Dermis blood vessel endothelial cell (primary cell): Measurements from ENCODE around the gene PDGFD. TPM values are rescaled to one million over a fixed set of nuclear protein-coding genes. Genes with fewer than 3 reads are reported as not detected.

Experiments
- DNase-seq: peaks from one replicate; pipeline ENCODE4 v3.0.0; 2010
- total RNA-seq: library from RNA; depleted of rRNA; stranded (reverse); fragments of >200 nt; gene quantifications from 2 replicates; pipeline ENCODE4 v1.2.3, GENCODE V29; 2014

PDGFD gene
- total RNA-seq, 1 donor from 2014 or later, result 34.9 TPM

DNA sequence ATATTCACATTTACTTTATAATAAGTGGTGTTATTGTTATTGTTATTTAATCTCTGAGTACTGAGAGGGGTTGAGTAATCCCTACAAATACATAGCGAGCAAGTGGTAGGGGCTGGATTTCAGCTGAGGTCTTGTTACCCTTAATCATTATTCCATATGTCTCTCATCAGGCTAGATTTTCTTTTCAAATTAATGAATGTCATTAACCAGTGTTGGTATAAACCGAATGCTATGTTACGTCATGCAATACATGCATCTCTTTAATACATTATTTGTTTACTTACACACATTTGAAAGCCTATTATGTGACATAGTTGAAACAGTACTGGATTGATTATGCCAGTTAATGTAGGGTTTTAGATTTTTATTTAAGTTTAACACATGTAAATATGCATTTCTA is 18.9 kb downstream of the PDGFD start:
- DNase-seq, result no peak

DNA sequence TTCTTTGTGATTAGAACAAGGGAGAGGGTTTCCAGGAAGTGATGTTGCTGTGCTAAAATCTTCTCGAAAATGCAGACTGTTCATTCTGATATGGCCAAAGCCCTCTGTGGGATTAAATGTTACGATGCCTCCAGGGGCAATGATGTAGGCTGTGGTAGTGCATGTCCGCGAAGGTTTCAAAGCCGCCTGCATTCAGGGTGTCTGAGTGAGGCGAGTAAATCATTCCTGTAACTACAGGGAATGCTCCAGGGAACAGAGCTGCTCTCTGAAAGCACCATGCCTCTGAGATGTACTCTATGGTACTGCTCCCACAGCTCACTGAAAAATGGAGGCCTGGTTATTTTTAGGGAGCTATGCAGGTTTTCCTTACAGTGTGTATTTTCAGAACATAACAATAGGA is 21.2 kb downstream of the PDGFD start:
- DNase-seq, result no peak

DNA sequence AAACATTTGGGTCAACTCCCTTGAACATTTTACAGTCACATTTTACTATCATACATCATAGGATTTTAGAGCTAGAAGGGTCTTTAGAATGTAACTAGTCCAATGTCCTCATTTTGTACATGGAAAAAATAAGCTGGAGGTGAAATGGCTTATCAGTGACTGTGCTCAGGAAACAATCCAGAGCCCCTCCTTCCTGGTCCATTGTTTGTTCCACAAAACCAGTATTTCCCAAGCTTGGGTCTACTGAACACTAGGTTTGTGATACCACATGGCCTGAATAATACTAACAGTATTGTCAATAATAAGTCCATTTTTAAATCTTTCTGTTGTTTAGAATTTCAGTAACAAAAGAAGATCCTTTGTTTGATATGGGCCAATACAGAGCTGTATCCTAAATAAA is 27.1 kb downstream of the PDGFD start:
- peak; percentile 63 for DNase-seq

- peak; percentile 51 for DNase-seq
Observed at GRCh38 chr11:104134745-104135144, 29.2 kb downstream of the PDGFD start.

DNA sequence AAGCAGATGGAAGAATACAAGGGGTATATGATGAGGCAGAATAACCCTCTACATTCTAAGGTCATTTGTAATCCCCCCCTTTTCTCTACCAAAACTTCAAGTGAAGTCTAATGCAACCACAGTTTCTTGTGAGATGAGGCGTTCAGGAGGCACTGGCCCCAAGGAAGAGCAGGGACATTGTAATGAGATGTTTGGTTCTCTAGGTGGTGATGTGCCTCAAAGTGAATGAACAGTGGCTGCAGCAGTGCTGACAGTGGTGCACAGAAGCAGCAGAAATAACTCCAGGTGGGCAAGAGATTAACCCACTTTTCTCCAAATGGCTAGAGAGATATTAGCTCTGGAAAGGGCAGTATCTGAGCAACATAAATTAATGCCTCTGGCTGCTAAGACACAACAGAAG is 33.8 kb downstream of the PDGFD start:
- no peak for DNase-seq

- DNase-seq, result no peak
Observed at GRCh38 chr11:104129145-104129544, 34.8 kb downstream of the PDGFD start.

DNA sequence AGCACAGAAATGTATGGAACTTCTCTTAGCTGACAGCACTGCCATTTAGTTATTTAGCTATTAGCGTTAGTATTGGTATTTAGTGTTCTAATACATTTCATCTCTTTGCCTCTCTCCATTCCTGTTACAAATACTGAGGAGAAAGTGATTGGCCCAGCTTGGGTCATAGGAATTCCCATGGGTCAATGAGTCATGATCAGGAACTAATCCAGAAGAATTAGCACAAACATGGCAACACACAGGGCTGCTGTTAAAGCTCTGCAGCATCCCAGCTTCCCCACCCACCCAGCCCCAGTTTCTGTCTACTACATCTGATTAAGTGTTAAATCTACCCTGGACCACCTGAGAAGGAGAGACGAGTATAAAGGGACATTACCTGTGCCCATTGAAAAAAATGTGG is 36.1 kb downstream of the PDGFD start:
- DNase-seq, result peak; percentile 3

DNA sequence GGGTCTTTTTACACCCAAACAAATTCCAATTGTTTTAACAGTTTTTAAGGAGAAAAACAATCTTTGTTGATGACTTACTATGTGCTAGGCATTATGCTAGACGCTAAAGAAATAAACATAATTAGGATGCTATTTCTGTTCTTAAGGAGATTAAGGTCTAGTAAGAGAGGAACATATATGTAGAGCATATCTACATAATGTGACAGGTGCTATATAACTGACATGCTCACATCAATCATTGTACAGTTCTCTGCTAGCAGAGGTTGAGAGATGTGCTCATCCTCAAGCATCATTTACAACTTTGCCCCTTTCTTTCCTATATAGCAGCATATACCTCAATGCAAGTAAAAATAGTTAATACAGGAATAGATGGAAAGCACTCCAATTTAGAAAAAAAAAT is 37.5 kb downstream of the PDGFD start:
- DNase-seq, result no peak

DNA sequence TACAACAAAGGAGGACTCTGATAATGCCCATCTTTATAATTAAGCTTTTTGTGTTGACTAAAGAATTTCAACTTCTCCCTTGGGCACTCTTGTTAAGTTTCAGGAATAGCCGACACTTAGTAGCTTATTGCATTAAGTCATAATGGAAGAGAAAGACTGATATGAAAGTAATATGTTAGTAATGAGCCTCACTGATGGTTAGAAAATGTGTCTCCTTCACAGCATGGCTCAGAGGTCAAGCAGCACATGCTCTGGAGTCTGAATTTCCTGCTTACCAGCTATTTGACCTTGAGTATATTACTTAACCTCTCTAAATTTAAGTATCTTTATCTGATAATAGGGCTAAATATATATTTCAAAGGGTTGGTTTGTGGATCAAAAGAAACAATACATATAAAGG is 39.0 kb downstream of the PDGFD start:
- peak; percentile 3 for DNase-seq

- DNase-seq, result no peak
Observed at GRCh38 chr11:104122836-104123235, 41.1 kb downstream of the PDGFD start.

DNA sequence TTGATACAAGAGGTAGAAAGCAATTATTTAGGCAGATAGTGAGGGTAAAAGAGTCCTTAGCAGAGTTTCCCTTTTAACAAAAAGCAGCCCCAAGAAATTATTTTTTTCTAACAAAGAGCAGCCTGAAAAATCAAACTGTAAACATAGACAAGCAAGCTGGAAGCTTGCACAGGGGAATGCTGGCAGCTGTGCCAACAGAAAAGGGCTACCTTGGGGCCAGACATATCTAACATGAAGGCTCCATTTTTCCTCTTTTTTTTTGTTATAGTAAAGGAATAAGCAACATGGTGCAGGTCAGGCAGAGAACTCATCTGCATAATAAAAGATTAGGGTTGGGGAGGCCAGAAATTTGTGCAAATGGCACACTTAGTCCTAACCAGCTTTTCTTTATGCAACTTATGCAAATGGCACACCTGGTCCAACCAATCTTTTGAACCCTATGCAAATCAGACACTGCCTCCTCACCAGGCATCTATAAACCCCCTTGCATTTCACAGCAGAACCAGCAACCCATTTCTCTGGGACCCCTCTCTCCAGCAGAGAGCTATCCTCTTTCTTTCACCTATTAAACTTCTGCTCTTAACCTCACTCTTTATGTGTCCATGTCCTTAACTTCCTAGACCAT is 41.8 kb downstream of the PDGFD start:
- DNase-seq, result no peak

DNA sequence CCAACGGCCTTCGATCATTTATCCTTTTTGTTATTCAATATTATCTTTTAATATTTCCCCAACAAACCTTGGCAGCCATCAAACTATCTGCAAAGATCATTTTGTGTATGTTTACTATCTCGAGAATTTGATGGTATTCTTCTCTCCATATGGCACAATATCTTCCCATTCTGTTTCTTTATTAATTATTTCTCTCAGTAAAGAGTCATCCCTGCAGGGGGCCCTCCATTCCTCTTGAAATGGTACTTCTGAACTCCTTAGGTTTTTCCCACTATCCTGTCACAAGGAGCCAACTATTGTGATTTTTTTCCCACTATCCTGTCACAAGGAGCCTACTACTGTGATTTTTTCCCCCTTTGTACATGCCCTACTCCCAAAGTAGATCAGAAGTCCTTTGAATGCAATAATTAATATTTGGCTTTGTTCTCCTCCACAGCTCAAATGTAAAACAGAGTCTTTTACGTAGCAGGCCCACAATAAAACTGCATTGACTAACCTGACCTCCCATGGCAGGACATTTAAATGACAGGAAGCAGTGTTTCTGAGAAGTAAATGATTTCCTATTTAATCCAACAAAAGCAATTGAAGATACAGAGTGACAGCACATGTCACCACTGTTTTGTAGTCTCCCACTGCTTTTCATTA is 43.3 kb downstream of the PDGFD start:
- DNase-seq, result peak; percentile 23

DNA sequence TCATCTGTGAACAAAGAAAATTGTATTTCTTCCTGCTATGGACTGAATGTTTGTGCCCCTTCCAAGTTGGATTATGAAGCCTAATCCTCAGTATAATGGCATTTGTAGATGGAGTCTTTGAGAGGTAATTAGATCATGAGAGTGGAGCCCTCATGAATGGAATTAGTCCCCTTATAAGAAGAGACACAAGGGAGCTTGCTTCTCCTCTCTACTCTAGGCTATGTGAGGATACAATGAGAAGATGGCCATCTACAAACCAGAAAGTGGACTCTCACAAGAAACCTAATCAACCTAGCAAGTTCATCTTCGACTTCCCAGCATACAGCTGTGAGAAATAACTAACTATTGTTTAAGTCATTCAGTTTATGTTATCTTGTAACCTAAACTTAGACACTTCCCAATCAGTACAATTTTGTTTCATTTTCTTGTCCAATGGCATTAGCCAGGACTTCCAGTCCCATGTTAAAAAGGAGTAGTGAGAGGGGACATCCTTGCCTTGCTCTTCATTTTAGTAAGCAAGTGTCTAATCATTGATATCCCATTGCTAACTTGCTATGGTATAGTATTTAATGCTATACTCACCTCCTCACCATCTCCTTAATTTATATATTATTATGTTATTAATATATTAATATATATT is 45.7 kb downstream of the PDGFD start:
- no peak for DNase-seq

DNA sequence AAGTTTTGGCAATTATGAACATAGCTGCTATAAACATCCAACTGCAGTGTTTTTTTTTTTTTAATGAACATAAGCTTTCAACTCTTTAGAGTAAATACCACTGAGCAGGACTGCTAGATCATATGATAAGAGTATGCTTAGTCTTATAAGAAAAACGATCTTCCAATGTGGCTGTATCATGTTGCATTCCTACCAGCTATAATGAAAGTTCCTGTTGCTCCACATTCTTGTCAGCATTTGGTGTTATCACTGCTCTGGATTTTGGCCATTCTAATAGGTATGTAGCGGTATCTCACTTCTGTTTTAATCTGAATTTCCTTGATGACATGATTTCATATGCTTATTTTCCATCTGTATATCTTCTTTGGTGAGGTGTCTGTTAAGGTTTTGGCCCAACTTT is 50.4 kb downstream of the PDGFD start:
- no peak for DNase-seq

DNA sequence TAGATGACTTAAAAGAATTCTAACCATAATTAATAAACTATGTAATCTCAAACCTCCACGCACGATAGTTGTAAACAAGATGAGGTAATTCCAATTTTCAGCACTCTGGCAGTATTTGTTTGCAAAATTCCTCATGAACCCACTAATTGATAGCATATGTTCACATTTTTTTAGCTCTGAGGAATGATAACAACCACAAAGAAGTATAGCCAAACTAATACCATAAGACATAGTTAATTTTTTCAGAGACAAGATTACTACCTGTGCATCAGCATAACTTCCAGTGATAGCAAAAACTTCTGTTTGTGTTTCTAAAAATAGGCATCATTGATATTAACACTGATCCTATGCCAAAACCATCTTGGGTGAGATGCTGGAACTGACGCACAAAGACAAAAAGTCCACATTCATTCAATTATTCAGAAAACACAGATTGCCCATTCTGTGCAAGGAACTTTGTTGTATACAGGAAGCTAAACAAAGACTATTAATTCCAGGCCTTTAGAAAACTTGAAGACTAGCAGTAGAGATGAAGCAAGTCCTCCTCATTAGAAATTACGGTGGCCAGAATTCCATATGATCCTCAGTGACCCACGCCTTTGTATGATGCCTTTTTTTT is 57.7 kb downstream of the PDGFD start:
- DNase-seq, result no peak

- no peak for DNase-seq
Observed at GRCh38 chr11:104105155-104105554, 58.8 kb downstream of the PDGFD start.

DNA sequence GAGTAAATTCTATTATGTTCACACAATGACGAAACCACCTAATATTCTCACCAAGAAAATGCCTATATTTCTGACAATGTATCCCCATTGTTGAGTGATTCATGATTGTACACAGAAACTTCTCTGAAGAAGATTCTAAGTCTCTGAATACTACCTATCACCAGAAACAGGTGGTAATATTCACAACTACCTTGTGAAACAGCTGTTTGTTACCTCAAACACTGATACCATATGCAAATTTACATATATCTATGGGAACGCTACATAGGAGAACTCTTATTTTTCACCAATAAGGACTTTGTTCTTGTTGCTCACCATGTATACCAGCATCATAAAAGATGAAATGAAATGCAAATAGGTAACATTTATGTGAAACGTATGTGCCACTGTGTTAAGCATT is 59.3 kb downstream of the PDGFD start:
- DNase-seq, result no peak

- no peak for DNase-seq
Observed at GRCh38 chr11:104104201-104104600, 59.7 kb downstream of the PDGFD start.

DNA sequence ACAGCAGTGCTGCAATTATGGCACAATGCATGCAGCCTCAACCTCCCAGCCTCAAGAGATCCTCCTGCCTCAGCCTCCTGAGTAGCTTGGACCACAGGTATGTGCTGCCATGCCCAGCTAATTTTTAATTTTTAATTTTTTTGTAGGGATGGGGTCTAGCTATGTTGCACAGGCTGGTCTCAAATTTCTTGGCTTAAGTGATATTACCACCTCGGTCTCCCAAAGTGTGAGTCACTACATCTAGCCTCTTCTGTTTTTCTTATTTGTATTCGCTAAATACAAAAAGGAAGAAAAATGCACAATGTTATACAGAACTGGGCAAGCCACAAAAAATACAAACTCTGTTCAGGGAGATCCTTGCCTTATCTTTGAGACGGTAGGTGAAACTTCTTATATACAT is 65.4 kb downstream of the PDGFD start:
- no peak for DNase-seq

GRCh38 chr11:104098132-104098531 is 65.8 kb downstream of the PDGFD start:
- DNase-seq, result no peak

- no peak for DNase-seq
Observed at GRCh38 chr11:104096900-104097299, 67.0 kb downstream of the PDGFD start.

GRCh38 chr11:104095791-104096190 is 68.2 kb downstream of the PDGFD start:
- DNase-seq, result no peak

- no peak for DNase-seq
Observed at GRCh38 chr11:104094576-104094975, 69.4 kb downstream of the PDGFD start.
